ENCODE data around the gene TRPV4. TPM values are rescaled to one million over a fixed set of nuclear protein-coding genes. Genes with fewer than 3 reads are reported as not detected.
"Not testable (repeated sequence)": the region's sequence is repeated elsewhere in the genome, so short reads cannot be mapped to it uniquely, and the experiment has no call there.

The TRPV4 gene
- polyA plus RNA-seq, 1 donor = 16.5 TPM

DNA sequence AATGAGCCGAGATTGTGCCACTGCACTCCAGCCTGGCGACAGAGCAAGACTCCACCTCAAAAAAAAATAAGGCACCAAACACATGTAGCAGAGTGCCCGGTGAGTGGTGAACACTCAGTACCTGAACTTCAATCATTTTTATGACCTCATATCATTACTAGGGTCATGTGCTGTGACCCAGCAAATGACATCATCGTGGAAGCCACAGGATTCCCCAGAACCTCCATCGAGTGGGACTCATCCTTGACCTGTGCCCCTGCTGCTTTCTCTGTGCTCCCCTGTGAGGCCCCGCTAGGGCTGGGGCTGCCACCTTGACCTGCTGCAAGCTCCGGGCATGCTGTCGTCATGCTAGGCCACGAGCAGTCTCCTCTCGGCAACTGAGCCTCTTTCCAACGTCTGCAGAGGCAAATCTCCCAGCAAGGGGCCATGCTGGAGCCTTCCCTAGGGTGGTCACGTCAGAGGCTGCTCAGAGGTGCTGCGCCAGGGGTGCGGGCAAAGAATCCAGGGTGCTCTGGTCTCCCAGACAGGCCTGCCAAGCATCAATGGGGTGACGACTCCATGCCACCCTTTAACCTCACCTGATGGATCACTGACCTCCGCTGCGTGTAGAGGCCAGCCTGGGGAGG, 28.6 kb upstream of the TRPV4 start:
- DNase-seq = no peak

DNA sequence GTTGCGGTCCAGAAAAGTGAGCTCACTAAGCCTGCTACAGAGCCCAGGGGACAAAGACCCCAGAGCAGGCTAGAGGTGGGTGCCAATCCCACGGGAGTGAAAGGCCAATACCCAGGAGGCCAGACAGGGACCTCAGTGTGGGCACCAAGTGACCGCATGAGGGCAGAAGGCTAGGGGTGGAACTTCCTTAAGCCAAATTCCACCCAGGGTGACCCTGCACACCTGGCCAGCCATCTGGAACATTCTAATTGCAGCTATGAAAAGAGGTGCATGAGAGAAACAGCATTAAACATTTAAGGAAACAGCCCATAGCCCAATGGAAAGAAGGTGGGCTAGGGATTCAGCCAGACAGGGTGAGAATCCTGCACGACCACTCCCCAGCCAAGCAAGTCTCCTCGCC, 27.8 kb upstream of the TRPV4 start:
- DNase-seq = no peak

- DNase-seq = no peak
These were observed 25.6 kb upstream of the TRPV4 start for GRCh38 chr12:109858764-109859163.

DNA sequence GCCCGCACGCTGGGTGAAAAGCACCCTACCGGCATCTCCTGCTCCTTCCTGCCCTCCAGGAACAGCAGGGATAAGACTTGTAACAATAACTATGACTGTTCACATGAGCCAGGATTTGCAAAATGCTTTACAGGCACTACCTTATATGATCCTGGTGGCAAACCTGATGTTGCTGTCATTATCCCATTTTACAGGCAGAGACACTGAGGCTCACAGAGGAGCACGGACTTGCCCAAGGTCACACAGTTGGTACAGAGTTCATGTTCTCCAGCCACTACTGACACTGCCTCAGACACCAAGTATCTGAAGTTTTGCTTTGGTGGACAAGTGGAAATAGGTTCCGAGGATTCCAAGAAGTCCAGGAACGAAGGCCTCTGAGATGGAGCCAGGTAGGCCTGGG, 24.5 kb upstream of the TRPV4 start:
- no peak for DNase-seq

DNA sequence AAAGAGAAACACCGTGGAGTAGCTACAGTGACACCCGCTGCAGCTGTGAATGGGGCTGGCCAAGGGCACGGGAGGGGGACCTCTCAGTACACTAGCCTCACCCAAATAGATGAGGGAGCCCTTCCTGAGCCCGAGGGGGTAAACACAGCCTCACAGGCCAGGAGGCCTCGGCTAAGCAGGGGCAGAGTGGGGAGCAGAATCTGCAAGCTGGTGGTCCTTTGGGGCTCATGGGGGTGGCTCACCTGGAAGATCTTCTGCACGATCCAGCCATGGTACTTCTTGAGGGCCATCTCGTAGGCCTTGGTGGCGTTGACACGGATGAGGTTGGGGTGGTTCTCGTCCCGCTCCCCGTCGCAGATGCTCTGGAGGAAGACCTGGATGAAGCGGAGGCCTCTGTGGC, 22.2 kb upstream of the TRPV4 start:
- DNase-seq = no peak

- DNase-seq = not testable (repeated sequence)
These were observed 17.3 kb upstream of the TRPV4 start for GRCh38 chr12:109850518-109850917.

- no peak for DNase-seq
These were observed 14.0 kb upstream of the TRPV4 start for GRCh38 chr12:109847142-109847735.

GRCh38 chr12:109845824-109846205, 12.6 kb upstream of the TRPV4 start:
- no peak for DNase-seq

DNA sequence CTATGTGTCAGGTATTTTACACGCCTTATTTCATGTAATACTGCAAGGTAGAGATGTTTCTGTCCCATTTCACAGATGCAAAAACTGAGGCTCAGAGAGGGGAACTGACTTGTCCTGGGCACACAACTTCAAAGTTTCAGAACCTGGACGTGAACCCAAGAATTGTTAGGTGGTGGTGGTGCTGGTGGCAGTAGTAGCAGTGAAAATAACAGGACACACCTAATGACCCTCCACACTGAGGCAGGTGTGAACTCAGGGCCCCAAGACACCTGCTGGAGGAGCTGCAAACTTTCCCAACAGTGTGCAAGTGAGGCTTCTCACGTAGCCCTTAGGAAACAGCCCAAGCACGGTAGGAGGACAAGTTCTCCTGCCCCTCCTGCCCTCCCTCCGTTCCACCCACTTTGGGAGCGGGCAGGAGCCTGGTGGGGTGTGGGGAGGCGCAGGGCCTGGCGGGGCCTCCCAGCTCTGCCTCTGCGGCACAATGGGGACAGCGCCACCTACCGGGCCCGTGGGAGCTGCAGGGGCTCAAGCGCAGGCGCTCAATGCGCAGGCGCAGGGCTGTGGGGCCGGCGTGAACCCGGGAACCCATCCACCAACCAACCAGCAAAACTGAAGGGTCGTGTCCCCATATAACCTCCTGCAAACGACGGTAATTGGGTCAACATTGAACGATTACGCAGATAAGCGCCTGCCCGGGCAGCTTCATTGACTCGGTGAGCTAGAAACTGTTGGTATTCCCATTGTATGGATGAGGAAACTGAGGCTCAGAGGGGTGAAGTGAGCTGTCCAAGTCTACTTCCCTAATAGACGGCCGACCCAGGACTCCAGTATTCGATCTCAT, 12.0 kb upstream of the TRPV4 start:
- peak; percentile 68 for DNase-seq

GRCh38 chr12:109844091-109844490, 10.9 kb upstream of the TRPV4 start:
- no peak for DNase-seq

DNA sequence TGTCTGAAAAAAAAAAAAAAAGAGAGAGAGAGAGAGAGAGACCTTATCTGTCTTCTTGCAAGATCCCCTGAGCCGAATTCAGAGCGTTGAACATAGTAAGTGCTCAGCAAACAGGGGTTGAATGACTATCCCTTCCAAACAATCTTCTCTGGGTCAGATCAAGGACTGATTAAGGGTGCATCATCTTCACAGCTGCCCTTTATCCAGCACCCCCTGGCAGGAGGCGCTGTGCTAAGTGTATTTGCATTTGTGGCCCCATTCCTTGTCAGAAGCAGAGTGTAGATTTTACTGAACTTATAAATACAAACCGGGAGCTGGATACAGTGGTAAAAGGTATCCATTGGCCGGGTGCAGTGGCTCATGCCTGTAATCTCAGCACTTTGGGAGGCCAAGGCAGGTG, 8.8 kb upstream of the TRPV4 start:
- no peak for DNase-seq

- no peak for DNase-seq
These were observed 8.2 kb upstream of the TRPV4 start for GRCh38 chr12:109841356-109841755.

DNA sequence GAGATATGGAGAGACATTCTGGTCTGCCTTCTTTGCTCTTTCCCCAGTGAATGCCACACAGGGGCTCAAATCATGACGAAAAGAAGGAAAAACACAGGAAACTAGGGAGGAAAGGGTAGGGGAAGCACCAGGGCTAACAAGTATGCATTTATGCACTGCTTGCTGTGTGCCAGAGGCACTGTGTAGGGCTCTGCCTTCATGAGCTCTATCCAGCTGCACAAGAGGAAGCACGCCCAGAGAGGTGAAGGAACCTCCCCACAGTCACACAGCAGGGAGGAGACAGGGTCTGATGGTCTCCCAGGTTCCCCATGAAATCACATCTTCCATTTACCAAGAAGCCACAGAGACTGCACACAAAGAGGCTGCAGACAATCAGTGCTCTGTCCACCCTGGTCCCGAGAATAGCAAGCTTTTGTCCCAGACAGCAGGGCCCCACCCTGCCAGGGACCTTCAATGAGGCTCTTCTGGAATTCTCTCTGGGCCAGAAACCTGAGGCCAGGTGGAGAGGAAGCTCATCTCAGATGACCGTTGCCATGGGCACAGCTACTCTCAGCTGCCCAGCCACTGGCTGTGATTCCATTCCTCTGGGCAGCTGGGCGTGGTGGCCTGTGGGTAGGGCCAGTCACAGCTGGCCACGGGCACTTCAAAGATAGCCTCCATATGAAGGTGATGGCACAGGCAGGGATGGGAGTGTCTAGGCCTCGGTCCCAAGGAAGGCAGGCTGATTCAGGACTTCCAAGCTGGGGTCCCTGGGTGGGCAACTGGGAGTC, 7.3 kb upstream of the TRPV4 start:
- peak; percentile 70 for DNase-seq

- DNase-seq = no peak
These were observed 6.2 kb upstream of the TRPV4 start for GRCh38 chr12:109839444-109839843.

DNA sequence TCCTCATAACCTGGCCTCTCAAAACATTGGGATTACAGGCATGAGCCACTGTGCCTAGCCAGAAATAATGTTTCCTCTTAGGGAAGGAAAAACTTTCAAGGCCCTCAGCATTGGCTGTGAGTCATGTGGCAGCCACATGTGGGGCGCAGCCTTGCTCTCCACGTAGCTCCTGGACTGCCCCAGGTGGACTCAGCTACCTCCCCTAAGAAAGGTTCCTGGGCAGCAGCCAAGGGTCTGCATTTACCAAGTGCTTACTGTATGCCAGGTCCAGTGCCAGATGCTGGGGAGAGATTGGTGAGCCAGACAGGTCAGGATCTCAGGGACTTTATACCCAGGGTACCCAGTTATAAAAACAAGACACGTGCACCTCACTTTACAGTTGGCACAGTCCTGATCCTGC, 3.7 kb upstream of the TRPV4 start:
- no peak for DNase-seq

DNA sequence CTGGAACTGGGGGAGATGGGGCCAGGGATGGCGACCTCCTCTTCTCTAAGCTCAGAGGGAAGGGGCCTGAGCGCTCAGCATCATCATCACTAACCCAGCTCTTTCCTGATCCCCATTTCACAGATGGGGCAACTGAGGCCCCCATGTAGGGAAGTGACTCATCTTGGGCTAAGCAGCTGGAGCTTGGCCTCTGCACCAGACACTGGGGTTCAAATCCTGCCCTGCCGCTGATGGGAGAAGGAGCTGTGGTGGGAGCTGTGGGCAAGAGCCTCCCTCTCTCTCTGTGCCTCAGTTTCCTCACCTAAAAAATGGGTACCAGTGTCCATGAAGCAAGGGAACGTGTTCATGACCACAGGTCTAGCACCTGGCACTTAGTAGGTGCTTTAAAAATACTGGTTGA, 2.6 kb upstream of the TRPV4 start:
- DNase-seq = no peak

DNA sequence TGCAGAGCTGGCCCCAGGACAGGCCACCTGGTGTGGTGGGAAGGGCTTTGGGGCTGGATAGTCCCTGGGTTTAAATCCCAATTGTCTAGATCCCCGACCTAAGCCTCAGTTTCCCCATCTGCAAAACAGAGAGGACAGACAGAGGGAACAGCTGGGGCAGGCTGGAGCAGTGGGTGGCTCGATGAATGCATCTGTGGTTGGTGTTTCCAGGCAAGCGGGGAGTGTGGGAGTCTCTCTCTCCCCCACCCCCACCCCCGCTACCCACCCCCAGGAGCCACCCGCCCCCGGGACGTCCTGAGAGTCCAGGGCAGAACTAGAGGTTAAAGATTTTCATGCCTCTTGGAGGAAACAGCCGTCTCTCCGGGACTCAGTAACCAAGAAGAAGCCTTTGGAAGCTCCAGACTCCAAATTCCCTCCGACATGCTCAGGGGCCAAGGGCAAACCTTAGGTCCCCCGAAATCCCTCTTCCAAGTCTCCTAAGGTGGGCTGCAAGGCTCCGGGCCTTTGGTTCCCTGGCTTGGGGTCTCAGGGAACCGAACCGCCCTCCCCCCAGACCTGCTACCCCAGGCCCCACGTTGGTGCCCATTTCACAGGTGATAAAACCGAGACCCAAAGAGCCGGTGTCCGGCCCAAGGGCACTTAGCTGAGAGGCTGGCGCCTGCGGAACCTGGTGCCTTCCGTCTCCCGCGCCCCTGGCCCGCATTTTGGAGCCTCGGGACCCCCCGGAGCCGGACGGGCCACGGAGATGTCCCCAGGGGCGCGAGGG, 474 bp downstream of the TRPV4 start:
- no peak for DNase-seq

- no peak for DNase-seq
These were observed 1.3 kb downstream of the TRPV4 start for GRCh38 chr12:109831929-109832328.

DNA sequence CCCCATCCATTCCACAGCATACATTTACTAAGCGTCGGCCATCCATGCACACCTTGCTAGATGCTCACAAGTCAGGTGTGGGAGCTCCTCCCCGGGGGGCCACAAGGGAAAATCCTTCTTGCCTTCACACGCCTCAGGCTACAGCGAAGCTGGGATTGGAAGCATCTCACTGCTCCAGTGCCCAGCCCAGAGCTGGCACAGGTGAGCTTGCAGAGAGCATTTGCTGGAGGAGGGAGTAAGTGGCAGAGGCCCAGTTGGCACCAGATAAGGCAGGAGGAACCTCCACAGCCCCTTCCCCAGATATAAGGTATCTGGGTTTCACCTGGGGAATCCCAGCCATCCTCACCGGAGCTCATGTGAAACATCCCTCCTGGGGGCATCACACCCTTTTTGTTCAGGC, 1.8 kb downstream of the TRPV4 start:
- DNase-seq = no peak

DNA sequence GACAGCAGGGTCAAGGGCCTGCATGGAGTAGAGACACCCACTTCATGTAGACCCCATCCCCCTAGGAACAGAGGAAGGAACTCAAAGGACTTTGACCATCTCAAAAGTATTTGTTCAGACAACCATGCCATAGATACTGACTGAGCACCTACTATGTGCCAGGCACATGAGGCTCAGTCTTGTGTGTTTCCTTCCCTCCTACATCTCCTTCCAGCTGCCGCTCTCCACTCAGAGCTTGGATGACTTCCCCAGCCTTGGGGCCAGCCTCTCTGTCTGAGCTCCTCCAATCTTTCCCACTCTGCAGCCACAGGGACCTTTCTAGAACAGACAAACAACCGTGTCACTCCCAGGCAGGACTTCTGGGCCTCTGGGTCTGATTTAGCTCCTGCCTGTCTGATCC, 2.5 kb downstream of the TRPV4 start:
- DNase-seq = no peak

- DNase-seq = no peak
These were observed 2.9 kb downstream of the TRPV4 start for GRCh38 chr12:109830267-109830666.

DNA sequence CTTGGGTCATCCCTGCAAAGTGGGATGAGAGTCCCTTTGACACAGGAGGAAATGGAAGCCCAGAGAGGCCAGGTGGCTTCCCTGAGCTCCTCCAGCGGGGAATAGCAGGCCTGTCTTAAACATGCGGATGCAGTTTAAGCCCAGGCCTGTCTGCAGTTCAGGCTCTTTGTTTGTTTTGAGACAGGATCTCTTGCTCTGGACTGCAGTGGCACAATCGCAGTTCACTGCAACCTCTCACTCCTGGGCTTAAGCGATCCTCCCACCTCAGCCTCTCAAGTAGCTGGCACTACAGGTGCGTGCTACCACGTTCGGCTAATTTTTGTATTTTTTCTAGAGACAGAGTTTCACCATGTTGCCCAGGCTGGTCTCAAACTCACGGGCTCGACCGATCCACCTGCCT, 3.5 kb downstream of the TRPV4 start:
- no peak for DNase-seq
